ENCODE results near the gene SPEG. TPM values are rescaled to one million over a fixed set of nuclear protein-coding genes. Genes with fewer than 3 reads are reported as not detected.

Gene SPEG
- total RNA-seq, 2 experiments from 2014 or later = 15.3 to 17.7 TPM

DNA sequence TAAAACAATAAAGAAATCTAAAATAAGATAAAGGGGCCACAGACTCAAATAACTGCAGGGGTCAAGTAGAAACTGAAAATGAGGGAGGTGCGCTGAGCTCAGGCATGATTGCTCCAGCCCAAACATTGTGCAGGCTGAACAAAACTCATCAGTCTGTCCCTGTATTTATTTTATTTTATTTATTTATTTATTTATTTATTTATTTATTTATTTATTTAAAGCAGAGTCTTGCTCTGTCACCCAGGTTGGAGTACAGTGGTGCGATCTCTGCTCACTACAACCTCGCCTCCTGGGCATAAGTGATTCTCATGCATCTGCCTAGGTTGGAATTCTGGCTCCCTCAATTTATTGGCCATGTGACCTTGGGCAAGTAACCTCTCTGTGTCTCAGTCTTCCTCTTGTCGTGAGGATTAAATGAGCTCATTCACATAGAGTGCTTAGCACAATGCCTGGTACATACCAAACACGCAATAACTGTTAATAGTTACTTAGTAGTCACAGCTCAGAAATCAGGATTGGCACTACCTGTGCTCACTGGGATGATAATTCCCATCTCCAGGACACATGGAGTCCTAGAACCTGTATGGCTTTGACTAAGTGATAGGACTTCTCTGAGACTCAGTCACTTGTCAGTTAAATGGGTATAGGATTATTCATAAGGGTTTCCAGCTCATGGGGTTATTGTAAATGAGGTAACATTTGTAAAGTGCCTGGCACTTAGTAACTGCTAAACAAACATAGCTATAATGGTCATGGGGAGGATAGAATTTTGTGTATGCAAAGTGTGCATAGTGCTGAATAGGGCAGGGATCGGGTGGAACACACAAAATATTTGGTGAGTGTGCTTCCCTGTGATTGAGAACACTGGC lies 6.0 kb downstream of the SPEG start:
- H3K36me3 ChIP-seq (ENCODE audit: insufficient read depth, low read length) = no peaks in the 10 kb centered on the region
- POLR2A ChIA-PET = interaction anchor here (0.8 kb wide), 2 partner anchors 53 to 56 kb away, joined by 3 read pairs; partner anchors contain the start of gene DNPEP
- peaks cover 22% of the 10 kb centered on the region for H3K4me1 Mint-ChIP-seq (ENCODE audit: low read depth)

GRCh38 chr2:219441451-219442255 lies 7.0 kb downstream of the SPEG start:
- Mint-ChIP-seq H3K9me3 (no peaks in the 10 kb centered on the region), H3K4me1 (ENCODE audit: low read depth) (peaks cover 22% of the 10 kb centered on the region), H3K4me3 (peak overlapping the region; percentile 81), H3K36me3 (ENCODE audit: low read depth) (no peaks in the 10 kb centered on the region), H3K27me3 (peaks cover 27% of the 10 kb centered on the region), H3K27ac (no peak overlapping the region)
- TF ChIP-seq CTCF (IDR thresholded peaks at IDR 0.05) = no peak
- ChIA-PET CTCF (interaction anchor here (0.6 to 1.1 kb wide), 4 partner anchors 21 to 88 kb away, joined by 4 to 5 read pairs (median 4); no protein-coding TSS in a partner anchor), POLR2A (interaction anchor here (0.8 kb wide), 3 partner anchors 54 to 88 kb away, joined by 3 read pairs; partner anchors contain the start of gene DNPEP)
- Histone ChIP-seq H3K27ac (ENCODE audit: low read depth in 1 of 2, low read length in 2 of 2) (no peak overlapping the region), H3K36me3 (ENCODE audit: insufficient read depth, low read length) (no peaks in the 10 kb centered on the region), H3K4me3 (ENCODE audit: low read length) (peak overlapping the region; percentile 59), H3K4me1 (ENCODE audit: insufficient read depth, low read length) (peaks cover 12% of the 10 kb centered on the region), H3K27me3 (ENCODE audit: control insufficient read depth in 1 of 2, insufficient read depth in 2 of 2, low read length in 2 of 2) (peaks cover 2 to 12% of the 10 kb centered on the region in 2 experiments), H3K9me3 (ENCODE audit: control insufficient read depth in 1 of 2, insufficient read depth in 1 of 2, low read length in 2 of 2) (peaks cover 0 to under 1% of the 10 kb centered on the region in 2 experiments)
- ATAC-seq (ENCODE audit: poor library complexity) (peak; percentile 82), DNase-seq (peak; percentile 34 to 89 (median 61))
- intact Hi-C loops (cut with DNase I, micrococcal nuclease) = loop anchor here in 1 of 2 experiments (5.0 kb wide), 3 partner anchors 54 to 156 kb away; partner anchors contain the start of genes DNPEP and STK11IP

More for the DNA sequence above, 6.0 kb downstream of the SPEG start:
- no peak for DNase-seq
- Histone ChIP-seq H3K27me3 (ENCODE audit: control insufficient read depth in 1 of 2, insufficient read depth in 2 of 2, low read length in 2 of 2) (peaks cover 6 to 19% of the 10 kb centered on the region in 2 experiments), H3K27ac (ENCODE audit: low read depth in 1 of 2, low read length in 2 of 2) (no peak overlapping the region), H3K9me3 (ENCODE audit: control insufficient read depth in 1 of 2, insufficient read depth in 1 of 2, low read length in 2 of 2) (peaks cover 0 to 11% of the 10 kb centered on the region in 2 experiments), H3K4me3 (ENCODE audit: low read length) (peak overlapping the region; percentile 59), H3K4me1 (ENCODE audit: insufficient read depth, low read length) (peaks cover 12% of the 10 kb centered on the region)
- no peak for TF ChIP-seq CTCF (IDR thresholded peaks at IDR 0.05)
- no peak for ATAC-seq (ENCODE audit: poor library complexity)
- Mint-ChIP-seq H3K9me3 (no peaks in the 10 kb centered on the region), H3K27me3 (peaks cover 27% of the 10 kb centered on the region), H3K4me3 (peak overlapping the region; percentile 81), H3K27ac (no peak overlapping the region), H3K36me3 (ENCODE audit: low read depth) (no peaks in the 10 kb centered on the region)
- CTCF ChIA-PET = no interaction called here
- intact Hi-C loops (cut with DNase I, micrococcal nuclease) = loop anchor here in 1 of 2 experiments (5.0 kb wide), 3 partner anchors 53 to 157 kb away; partner anchors contain the start of genes DNPEP and STK11IP
